Stimulated activated naive B cell treated with anti-CD40 and anti-IgM and Interleukin-4, amounts not matched to agents 10 μg/mL and 1 μg/mL and 100 μg/mL, for 72 hours (primary cell): ENCODE measurements around the gene MNS1.
"Not testable (repeated sequence)": the region's sequence is repeated elsewhere in the genome, so short reads cannot be mapped to it uniquely, and the experiment has no call there.

Experiments
- ATAC-seq, 2 donors: fragments of 150-1000 bp; cut with Tn5 transposase; replicated peaks; 2 replicates each; pipeline ENCODE4 v1.10.0; 2021; ENCODE audit warnings: moderate library complexity in 1 of 2
- DNase-seq: peaks from one replicate; pipeline ENCODE4 v3.0.0; 2021
- H3K27ac Mint-ChIP-seq: one replicate; pipeline ENCODE4 v1.8.0; 2022; ENCODE audit warnings: mild to moderate bottlenecking, mixed read lengths
- H3K27me3 Mint-ChIP-seq, 2 donors: one replicate each; pipeline ENCODE4 v1.8.0; 2022; ENCODE audit warnings: mixed read lengths in 2 of 2
- H3K36me3 Mint-ChIP-seq, 2 donors: one replicate each; pipeline ENCODE4 v1.8.0; 2022; ENCODE audit warnings: mixed read lengths in 2 of 2, mild to moderate bottlenecking in 1 of 2
- H3K4me1 Mint-ChIP-seq, 2 donors: one replicate each; pipeline ENCODE4 v1.8.0; 2022; ENCODE audit warnings: mixed read lengths in 2 of 2, mild to moderate bottlenecking in 1 of 2
- H3K4me3 Mint-ChIP-seq, 2 donors: one replicate each; pipeline ENCODE4 v1.8.0; 2022; ENCODE audit warnings: mild to moderate bottlenecking in 2 of 2, mixed read lengths in 2 of 2, moderate library complexity in 1 of 2
- H3K9me3 Mint-ChIP-seq, 2 donors: one replicate each; pipeline ENCODE4 v1.8.0; 2022; ENCODE audit warnings: mixed read lengths in 2 of 2, mild to moderate bottlenecking in 1 of 2

Gene MNS1

GRCh38 chr15:56425276-56425675 is 39.7 kb downstream of the MNS1 start:
- no peak overlapping the region for H3K4me3 Mint-ChIP-seq
- peaks cover 4 to 9% of the 10 kb centered on the region in 2 donors for H3K9me3 Mint-ChIP-seq
- no peaks in the 10 kb centered on the region for H3K4me1 Mint-ChIP-seq
- DNase-seq, result no peak
- no peak for ATAC-seq
- H3K36me3 Mint-ChIP-seq, result peaks cover 10 to 23% of the 10 kb centered on the region in 2 donors
- no peaks in the 10 kb centered on the region for H3K27me3 Mint-ChIP-seq
- no peak overlapping the region for H3K27ac Mint-ChIP-seq

- H3K27me3 Mint-ChIP-seq, H3K27ac Mint-ChIP-seq, H3K9me3 Mint-ChIP-seq, H3K4me3 Mint-ChIP-seq, DNase-seq, ATAC-seq: not testable (repeated sequence)
- Mint-ChIP-seq H3K4me1 (peaks cover 9 to 14% of the 10 kb centered on the region in 2 donors), H3K36me3 (peaks cover 0 to 11% of the 10 kb centered on the region in 2 donors)
Measured at GRCh38 chr15:56413114-56413733, 51.7 kb downstream of the MNS1 start.

DNA sequence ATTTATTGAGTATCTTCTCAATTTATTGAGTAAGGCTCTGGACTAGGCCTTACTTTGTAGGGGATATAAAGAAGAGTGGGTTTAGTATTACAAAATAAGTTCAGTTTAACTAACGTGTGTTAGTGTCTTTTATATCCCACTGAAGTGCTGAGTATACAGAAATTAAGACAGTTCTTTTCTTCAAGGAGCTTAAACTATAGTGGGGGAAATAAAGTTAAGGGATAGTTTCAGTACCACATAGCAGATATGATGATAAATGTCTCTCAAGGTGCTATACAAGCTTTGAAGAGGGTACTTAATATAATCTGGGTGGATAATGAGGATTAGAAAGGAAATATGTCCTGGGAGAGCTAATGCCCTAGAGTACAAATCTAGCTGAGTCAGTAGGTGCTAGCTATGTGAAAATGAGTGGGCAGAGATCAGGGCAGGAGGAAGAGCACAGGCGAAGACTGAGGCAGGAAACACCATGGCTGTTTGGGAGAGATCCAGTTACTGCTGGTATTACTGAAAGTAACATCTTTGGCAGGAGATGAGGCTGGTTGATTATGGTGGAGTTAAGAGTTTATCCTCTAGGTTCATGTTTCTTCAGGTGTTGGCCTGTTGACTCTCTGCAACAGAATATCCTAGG is 53.7 kb downstream of the MNS1 start:
- H3K9me3 Mint-ChIP-seq, result peaks cover 0 to 3% of the 10 kb centered on the region in 2 donors
- no peak overlapping the region for H3K27ac Mint-ChIP-seq
- no peak overlapping the region for H3K4me3 Mint-ChIP-seq

DNA sequence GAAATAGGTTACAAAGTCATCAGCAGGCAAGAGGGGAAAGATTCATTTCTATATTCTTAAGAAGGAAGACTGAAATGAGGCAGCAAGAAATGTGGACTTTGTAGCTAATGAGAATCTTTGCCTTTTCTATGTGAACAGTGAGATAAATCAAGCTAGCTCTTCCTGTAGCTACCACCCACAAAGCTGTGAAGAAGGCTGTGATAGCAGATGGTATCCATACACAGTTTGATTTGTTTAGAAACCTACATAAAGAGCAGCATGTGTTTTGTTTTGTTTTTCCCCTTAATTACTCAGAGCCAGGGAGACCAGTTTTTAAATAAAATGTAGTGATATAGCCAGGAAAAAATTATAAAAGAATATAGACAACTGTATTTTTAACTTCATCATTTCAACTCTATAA is 54.2 kb downstream of the MNS1 start:
- ATAC-seq (no peak), DNase-seq (no peak)
- H3K36me3 Mint-ChIP-seq, result peaks cover 0 to 5% of the 10 kb centered on the region in 2 donors
- peaks cover 9 to 14% of the 10 kb centered on the region in 2 donors for H3K4me1 Mint-ChIP-seq
- H3K27me3 Mint-ChIP-seq, result no peaks in the 10 kb centered on the region
- no peak overlapping the region for H3K4me3 Mint-ChIP-seq
- peaks cover 0 to 3% of the 10 kb centered on the region in 2 donors for H3K9me3 Mint-ChIP-seq
- H3K27ac Mint-ChIP-seq, result peak overlapping the region; percentile 57

More for the DNA sequence above, 53.7 kb downstream of the MNS1 start:
- ATAC-seq, result no peak
- no peaks in the 10 kb centered on the region for H3K27me3 Mint-ChIP-seq
- H3K36me3 Mint-ChIP-seq, result peaks cover 0 to 5% of the 10 kb centered on the region in 2 donors
- H3K4me1 Mint-ChIP-seq, result peaks cover 9 to 14% of the 10 kb centered on the region in 2 donors
- no peak for DNase-seq

DNA sequence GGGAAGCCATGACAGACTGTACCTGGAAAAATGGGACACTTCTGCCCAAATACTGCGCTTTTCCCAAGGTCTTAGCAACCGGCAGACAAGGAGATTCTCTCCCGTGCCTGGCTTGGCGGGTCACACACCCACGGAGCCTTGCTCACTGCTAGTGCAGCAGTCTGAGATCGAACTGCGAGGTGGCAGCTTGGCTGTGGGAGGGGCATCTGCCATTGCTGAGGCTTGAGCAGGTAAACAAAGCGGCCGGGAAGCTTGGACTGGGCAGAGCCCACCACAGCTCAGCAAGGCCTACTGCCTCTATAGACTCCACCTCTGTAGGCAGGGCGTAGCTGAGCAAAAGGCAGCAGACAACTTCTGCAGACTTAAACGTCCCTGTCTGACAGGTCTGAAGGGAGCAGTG is 65.7 kb downstream of the MNS1 start:
- ATAC-seq, H3K4me3 Mint-ChIP-seq, H3K27me3 Mint-ChIP-seq, DNase-seq, H3K27ac Mint-ChIP-seq, H3K4me1 Mint-ChIP-seq: not testable (repeated sequence)
- Mint-ChIP-seq H3K9me3 (peaks cover 12 to 19% of the 10 kb centered on the region in 2 donors), H3K36me3 (peaks cover 13 to 30% of the 10 kb centered on the region in 2 donors)

DNA sequence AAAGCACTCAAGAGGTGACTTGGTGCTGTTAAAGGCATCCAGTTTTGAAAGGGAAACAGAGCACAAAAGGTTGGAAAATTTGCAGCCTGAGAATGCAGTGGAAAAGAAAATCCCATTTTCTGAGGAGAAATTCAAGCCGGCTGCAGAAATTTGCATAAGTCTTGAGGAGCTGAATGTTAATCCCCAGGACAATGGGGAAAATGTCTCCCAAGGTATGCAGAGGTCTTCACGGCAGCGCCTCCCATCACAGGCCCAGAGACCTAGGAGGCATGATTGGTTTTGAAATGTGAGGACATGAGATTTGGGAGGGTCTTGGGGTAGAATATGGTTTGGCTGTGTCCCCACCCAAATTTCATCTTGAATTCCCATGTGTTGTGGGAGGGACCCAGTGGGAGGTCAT is 67.6 kb downstream of the MNS1 start:
- Mint-ChIP-seq H3K36me3 (peaks cover 13 to 30% of the 10 kb centered on the region in 2 donors), H3K9me3 (peaks cover 8 to 12% of the 10 kb centered on the region in 2 donors)
- not testable (repeated sequence) for H3K27ac Mint-ChIP-seq, ATAC-seq, DNase-seq, H3K4me3 Mint-ChIP-seq, H3K4me1 Mint-ChIP-seq, H3K27me3 Mint-ChIP-seq

GRCh38 chr15:56394909-56395308 is 70.0 kb downstream of the MNS1 start:
- Mint-ChIP-seq H3K4me1 (no peaks in the 10 kb centered on the region), H3K27me3 (no peaks in the 10 kb centered on the region), H3K27ac (no peak overlapping the region), H3K9me3 (peaks cover 0 to 12% of the 10 kb centered on the region in 2 donors), H3K4me3 (no peak overlapping the region), H3K36me3 (peaks cover 12 to 28% of the 10 kb centered on the region in 2 donors)
- ATAC-seq (no peak), DNase-seq (no peak)

DNA sequence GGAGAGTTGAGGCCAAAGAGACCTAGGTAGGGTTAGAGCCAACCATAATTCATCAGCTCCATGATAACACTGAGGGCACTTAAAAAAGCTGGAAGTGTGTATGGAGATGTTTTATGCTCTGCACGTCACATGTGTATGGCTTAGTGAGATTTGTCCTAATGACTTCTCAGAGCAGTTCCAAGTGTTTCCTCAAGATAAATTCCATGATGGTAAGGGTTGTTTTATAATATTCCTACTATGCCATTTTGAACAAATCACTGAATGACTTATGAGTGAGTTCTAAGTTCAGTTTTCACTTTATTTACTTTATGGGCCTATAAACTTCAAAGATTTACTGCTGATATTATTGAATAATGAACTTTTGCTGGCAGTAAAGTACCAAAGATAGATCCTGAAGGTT is 71.7 kb downstream of the MNS1 start:
- Mint-ChIP-seq H3K27me3 (no peaks in the 10 kb centered on the region), H3K4me3 (no peak overlapping the region), H3K27ac (no peak overlapping the region), H3K9me3 (peaks cover 0 to 10% of the 10 kb centered on the region in 2 donors), H3K4me1 (no peaks in the 10 kb centered on the region), H3K36me3 (peaks cover 10 to 20% of the 10 kb centered on the region in 2 donors)
- DNase-seq (no peak), ATAC-seq (no peak)

GRCh38 chr15:56390739-56391267 is 74.1 kb downstream of the MNS1 start:
- Mint-ChIP-seq H3K27me3 (no peaks in the 10 kb centered on the region), H3K36me3 (peaks cover 0 to 8% of the 10 kb centered on the region in 2 donors), H3K9me3 (peaks cover 0 to 2% of the 10 kb centered on the region in 2 donors), H3K27ac (no peak overlapping the region), H3K4me1 (no peaks in the 10 kb centered on the region), H3K4me3 (no peak overlapping the region)
- DNase-seq, result no peak
- ATAC-seq, result no peak

DNA sequence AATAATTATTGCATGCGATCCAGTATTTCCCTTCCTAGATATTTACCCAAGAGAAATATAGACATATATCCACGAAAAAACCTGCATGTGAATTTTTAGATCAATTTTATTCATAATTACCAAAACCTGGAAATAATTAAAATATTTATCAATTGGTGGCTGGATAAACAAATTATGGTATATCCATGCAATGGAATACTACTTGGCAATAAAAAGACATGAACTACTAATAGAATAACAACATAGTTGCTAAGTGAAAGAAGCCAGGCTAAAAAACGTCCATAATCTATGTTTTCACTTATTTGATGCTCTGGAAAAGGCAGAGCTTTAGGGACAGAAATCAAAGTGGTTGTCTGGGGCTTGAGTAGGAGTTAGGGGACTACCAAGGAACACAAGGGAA is 79.0 kb downstream of the MNS1 start:
- DNase-seq (no peak), ATAC-seq (no peak)
- no peak overlapping the region for H3K4me3 Mint-ChIP-seq
- H3K36me3 Mint-ChIP-seq, result peaks cover 3 to 9% of the 10 kb centered on the region in 2 donors
- H3K27ac Mint-ChIP-seq, result no peak overlapping the region
- H3K4me1 Mint-ChIP-seq, result no peaks in the 10 kb centered on the region
- peaks cover 2 to 3% of the 10 kb centered on the region in 2 donors for H3K9me3 Mint-ChIP-seq
- H3K27me3 Mint-ChIP-seq, result no peaks in the 10 kb centered on the region

DNA sequence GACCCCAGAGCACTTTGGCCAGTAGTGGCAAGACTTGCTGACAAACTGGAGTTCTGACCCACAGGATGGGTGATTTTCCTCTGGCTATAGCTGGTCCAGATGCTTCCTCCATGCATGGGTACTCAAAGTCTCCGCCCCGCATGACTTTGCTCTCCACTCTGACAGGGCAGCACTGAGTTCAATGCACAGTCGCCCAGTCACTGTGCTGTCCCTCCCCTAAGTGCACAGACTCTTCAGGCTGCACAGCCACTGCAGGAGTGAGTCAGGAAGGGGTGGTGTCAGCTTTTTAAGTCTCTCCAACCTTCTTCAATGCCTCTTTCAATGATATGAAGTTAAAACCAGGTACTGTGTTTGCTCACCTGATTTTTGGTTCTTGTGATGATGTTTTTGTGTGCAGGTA is 81.9 kb downstream of the MNS1 start:
- peaks cover 0 to 8% of the 10 kb centered on the region in 2 donors for H3K27me3 Mint-ChIP-seq
- H3K36me3 Mint-ChIP-seq, result peaks cover 6 to 29% of the 10 kb centered on the region in 2 donors
- ATAC-seq (no peak), DNase-seq (no peak)
- peaks cover 12 to 20% of the 10 kb centered on the region in 2 donors for H3K9me3 Mint-ChIP-seq
- H3K4me1 Mint-ChIP-seq, result no peaks in the 10 kb centered on the region
- no peak overlapping the region for H3K4me3 Mint-ChIP-seq
- H3K27ac Mint-ChIP-seq, result no peak overlapping the region
